Measurements from ENCODE around the gene SNRPA1.

GRCh38 chr15:101251830-101252820 is 42.9 kb downstream of the SNRPA1 start, which contains the start of gene CHSY1:
- TF ChIP-seq CTCF (IDR thresholded peaks at IDR 0.05 in 4 of 5, conservative IDR thresholded peaks at IDR 0.05 in 1 of 5) (peak in 3 of 5 experiments; percentile 7 to 37 (median 33)), POLR2A (IDR thresholded peaks at IDR 0.05) (peak; percentile 90 to 93)
